ENCODE results near the gene NCKAP5. TPM values are rescaled to one million over a fixed set of nuclear protein-coding genes. Genes with fewer than 3 reads are reported as not detected.

NCKAP5 gene
- total RNA-seq, 1 donor from 2014 or later = 7.7 TPM

DNA sequence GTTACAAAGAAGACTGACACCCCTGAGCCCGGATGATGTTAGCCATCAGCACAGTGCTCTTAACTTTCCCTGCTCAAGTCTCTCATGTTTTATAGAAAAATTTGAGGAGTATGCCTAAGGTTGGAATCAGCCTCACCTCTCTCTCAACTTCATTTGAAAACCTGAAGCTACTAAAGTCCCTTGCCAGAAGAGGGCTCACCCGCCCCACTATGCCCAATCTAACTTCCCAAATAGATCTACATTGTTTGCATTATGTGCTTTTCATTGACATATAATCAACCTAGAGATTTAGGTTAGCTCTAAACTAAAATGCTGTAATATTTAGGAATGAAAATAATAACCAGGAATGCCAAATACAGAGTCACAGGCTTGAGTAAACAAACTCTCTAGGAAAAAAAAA is 305.4 kb downstream of the NCKAP5 start:
- TF ChIP-seq, protein P1, sequence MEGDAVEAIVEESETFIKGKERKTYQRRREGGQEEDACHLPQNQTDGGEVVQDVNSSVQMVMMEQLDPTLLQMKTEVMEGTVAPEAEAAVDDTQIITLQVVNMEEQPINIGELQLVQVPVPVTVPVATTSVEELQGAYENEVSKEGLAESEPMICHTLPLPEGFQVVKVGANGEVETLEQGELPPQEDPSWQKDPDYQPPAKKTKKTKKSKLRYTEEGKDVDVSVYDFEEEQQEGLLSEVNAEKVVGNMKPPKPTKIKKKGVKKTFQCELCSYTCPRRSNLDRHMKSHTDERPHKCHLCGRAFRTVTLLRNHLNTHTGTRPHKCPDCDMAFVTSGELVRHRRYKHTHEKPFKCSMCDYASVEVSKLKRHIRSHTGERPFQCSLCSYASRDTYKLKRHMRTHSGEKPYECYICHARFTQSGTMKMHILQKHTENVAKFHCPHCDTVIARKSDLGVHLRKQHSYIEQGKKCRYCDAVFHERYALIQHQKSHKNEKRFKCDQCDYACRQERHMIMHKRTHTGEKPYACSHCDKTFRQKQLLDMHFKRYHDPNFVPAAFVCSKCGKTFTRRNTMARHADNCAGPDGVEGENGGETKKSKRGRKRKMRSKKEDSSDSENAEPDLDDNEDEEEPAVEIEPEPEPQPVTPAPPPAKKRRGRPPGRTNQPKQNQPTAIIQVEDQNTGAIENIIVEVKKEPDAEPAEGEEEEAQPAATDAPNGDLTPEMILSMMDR (conservative IDR thresholded peaks at IDR 0.05) = peak; percentile 29
- peaks cover 28% of the 10 kb centered on the region for H3K27me3 Mint-ChIP-seq
- H3K36me3 Mint-ChIP-seq = no peaks in the 10 kb centered on the region
- H3K9me3 Mint-ChIP-seq = no peaks in the 10 kb centered on the region
- H3K27ac Mint-ChIP-seq = no peak overlapping the region
- H3K4me3 Mint-ChIP-seq = no peak overlapping the region
- H3K4me1 Mint-ChIP-seq (ENCODE audit: unreplicated experiment) = peaks cover 15% of the 10 kb centered on the region
- no peak for DNase-seq (ENCODE audit: extremely low spot score, unreplicated experiment)

- TF ChIP-seq, protein P1 (conservative IDR thresholded peaks at IDR 0.05) = no peak
- H3K27me3 Mint-ChIP-seq = peaks cover 3% of the 10 kb centered on the region
- DNase-seq (ENCODE audit: extremely low spot score, unreplicated experiment) = no peak
- H3K27ac Mint-ChIP-seq = no peak overlapping the region
- H3K4me3 Mint-ChIP-seq = no peak overlapping the region
- H3K36me3 Mint-ChIP-seq = no peaks in the 10 kb centered on the region
- H3K9me3 Mint-ChIP-seq = no peaks in the 10 kb centered on the region
- no peaks in the 10 kb centered on the region for H3K4me1 Mint-ChIP-seq (ENCODE audit: unreplicated experiment)
Observed at GRCh38 chr2:133255360-133255759, 312.9 kb downstream of the NCKAP5 start.

- no peaks in the 10 kb centered on the region for H3K9me3 Mint-ChIP-seq
- H3K4me3 Mint-ChIP-seq = no peak overlapping the region
- H3K36me3 Mint-ChIP-seq = no peaks in the 10 kb centered on the region
- no peaks in the 10 kb centered on the region for H3K4me1 Mint-ChIP-seq (ENCODE audit: unreplicated experiment)
- H3K27me3 Mint-ChIP-seq = no peaks in the 10 kb centered on the region
- no peak for DNase-seq (ENCODE audit: extremely low spot score, unreplicated experiment)
- H3K27ac Mint-ChIP-seq = no peak overlapping the region
- TF ChIP-seq, protein P1 (conservative IDR thresholded peaks at IDR 0.05) = no peak
Observed at GRCh38 chr2:133253793-133254192, 314.5 kb downstream of the NCKAP5 start.

GRCh38 chr2:133252780-133253355 is 315.4 kb downstream of the NCKAP5 start:
- H3K27me3 Mint-ChIP-seq = no peaks in the 10 kb centered on the region
- no peaks in the 10 kb centered on the region for H3K4me1 Mint-ChIP-seq (ENCODE audit: unreplicated experiment)
- TF ChIP-seq, protein P1 (conservative IDR thresholded peaks at IDR 0.05) = no peak
- DNase-seq (ENCODE audit: extremely low spot score, unreplicated experiment) = no peak
- H3K27ac Mint-ChIP-seq = no peak overlapping the region
- no peaks in the 10 kb centered on the region for H3K9me3 Mint-ChIP-seq
- H3K36me3 Mint-ChIP-seq = no peaks in the 10 kb centered on the region
- no peak overlapping the region for H3K4me3 Mint-ChIP-seq

- no peaks in the 10 kb centered on the region for H3K4me1 Mint-ChIP-seq (ENCODE audit: unreplicated experiment)
- no peaks in the 10 kb centered on the region for H3K27me3 Mint-ChIP-seq
- no peaks in the 10 kb centered on the region for H3K9me3 Mint-ChIP-seq
- H3K36me3 Mint-ChIP-seq = no peaks in the 10 kb centered on the region
- H3K4me3 Mint-ChIP-seq = no peak overlapping the region
- TF ChIP-seq, protein P1 (conservative IDR thresholded peaks at IDR 0.05) = no peak
- H3K27ac Mint-ChIP-seq = no peak overlapping the region
- DNase-seq (ENCODE audit: extremely low spot score, unreplicated experiment) = no peak
Observed at GRCh38 chr2:133249362-133249761, 318.9 kb downstream of the NCKAP5 start.

- DNase-seq (ENCODE audit: extremely low spot score, unreplicated experiment) = no peak
- Mint-ChIP-seq H3K4me1 (ENCODE audit: unreplicated experiment) (no peaks in the 10 kb centered on the region), H3K4me3 (no peak overlapping the region), H3K27me3 (no peaks in the 10 kb centered on the region), H3K36me3 (no peaks in the 10 kb centered on the region), H3K27ac (no peak overlapping the region), H3K9me3 (no peaks in the 10 kb centered on the region)
- TF ChIP-seq, protein P1 (conservative IDR thresholded peaks at IDR 0.05) = no peak
Observed at GRCh38 chr2:133248264-133248663, 320.0 kb downstream of the NCKAP5 start.
